Endothelial cell (in vitro differentiated cells): Measurements from ENCODE around the gene RABGGTB. TPM values are rescaled to one million over a fixed set of nuclear protein-coding genes. Genes with fewer than 3 reads are reported as not detected.
"Not testable (repeated sequence)": the region's sequence is repeated elsewhere in the genome, so short reads cannot be mapped to it uniquely, and the experiment has no call there.

ENCODE experiments used
- DNase-seq: peaks from one replicate; pipeline ENCODE4 v3.0.0; 2021; ENCODE audit warnings: low spot score
- H3K27ac Mint-ChIP-seq: one replicate; pipeline ENCODE4 v1.8.0; 2021; ENCODE audit warnings: mixed read lengths, inconsistent platforms; ENCODE audit not compliant: unreplicated experiment
- H3K27me3 Mint-ChIP-seq: one replicate; pipeline ENCODE4 v1.8.0; 2021; ENCODE audit warnings: mild to moderate bottlenecking, moderate library complexity, mixed read lengths, inconsistent platforms; ENCODE audit not compliant: unreplicated experiment
- H3K36me3 Mint-ChIP-seq: one replicate; pipeline ENCODE4 v1.8.0; 2021; ENCODE audit warnings: mild to moderate bottlenecking, low read depth, mixed read lengths, inconsistent platforms; ENCODE audit not compliant: unreplicated experiment
- H3K4me1 Mint-ChIP-seq: one replicate; pipeline ENCODE4 v1.8.0; 2021; ENCODE audit warnings: mild to moderate bottlenecking, mixed read lengths, inconsistent platforms; ENCODE audit not compliant: unreplicated experiment
- H3K4me3 Mint-ChIP-seq: one replicate; pipeline ENCODE4 v1.8.0; 2021; ENCODE audit warnings: mild to moderate bottlenecking, mixed read lengths, inconsistent platforms; ENCODE audit not compliant: unreplicated experiment
- H3K9me3 Mint-ChIP-seq: one replicate; pipeline ENCODE4 v1.8.0; 2021; ENCODE audit warnings: mixed read lengths, inconsistent platforms; ENCODE audit not compliant: unreplicated experiment
- CTCF ChIP-seq: fragments of 200-600 bp; sonication (generic); IDR thresholded peaks from one replicate; pipeline ENCODE4 v1.5.0; 2021; ENCODE audit warnings: antibody characterized with exemption; ENCODE audit not compliant: unreplicated experiment
- total RNA-seq: library from RNA; stranded (reverse); fragmentation: NEBNext Ultra II Directional; extraction: Animal tissue kit (Norgen Biotek cat#: 25700); gene quantifications from one replicate; pipeline ENCODE4 v1.2.1, GENCODE V29; 2021; ENCODE audit not compliant: unreplicated experiment

Gene RABGGTB
- total RNA-seq, 1 donor from 2014 or later, result 49.2 TPM

- Mint-ChIP-seq H3K4me3 (no peak overlapping the region), H3K27ac (no peak overlapping the region), H3K27me3 (peaks cover 1% of the 10 kb centered on the region), H3K9me3 (no peaks in the 10 kb centered on the region), H3K4me1 (no peaks in the 10 kb centered on the region), H3K36me3 (peaks cover 29% of the 10 kb centered on the region)
- no peak for TF ChIP-seq CTCF
- DNase-seq, result no peak
Measured at GRCh38 chr1:75797273-75797588, 11.2 kb downstream of the RABGGTB start.

GRCh38 chr1:75797606-75798216, 11.7 kb downstream of the RABGGTB start:
- H3K27me3 Mint-ChIP-seq, result peaks cover 1% of the 10 kb centered on the region
- H3K36me3 Mint-ChIP-seq, result peaks cover 26% of the 10 kb centered on the region
- TF ChIP-seq CTCF, result no peak
- H3K4me1 Mint-ChIP-seq, result no peaks in the 10 kb centered on the region
- H3K27ac Mint-ChIP-seq, result no peak overlapping the region
- no peak overlapping the region for H3K4me3 Mint-ChIP-seq
- H3K9me3 Mint-ChIP-seq, result no peaks in the 10 kb centered on the region
- DNase-seq, result no peak

GRCh38 chr1:75801480-75801879, 15.4 kb downstream of the RABGGTB start:
- not testable (repeated sequence) for H3K4me1 Mint-ChIP-seq

GRCh38 chr1:75808921-75809320, 22.9 kb downstream of the RABGGTB start:
- Mint-ChIP-seq H3K27me3 (no peaks in the 10 kb centered on the region), H3K27ac (no peak overlapping the region), H3K4me3 (no peak overlapping the region), H3K36me3 (no peaks in the 10 kb centered on the region), H3K9me3 (no peaks in the 10 kb centered on the region), H3K4me1 (peaks cover 6% of the 10 kb centered on the region)
- no peak for TF ChIP-seq CTCF
- DNase-seq, result no peak

More at GRCh38 chr1:75801480-75801879, 15.4 kb downstream of the RABGGTB start:
- not testable (repeated sequence) for H3K9me3 Mint-ChIP-seq, H3K27me3 Mint-ChIP-seq, H3K4me3 Mint-ChIP-seq, H3K36me3 Mint-ChIP-seq, H3K27ac Mint-ChIP-seq, DNase-seq

- not testable (repeated sequence) for H3K4me1 Mint-ChIP-seq, H3K27ac Mint-ChIP-seq, H3K27me3 Mint-ChIP-seq
Measured at GRCh38 chr1:75810113-75810512, 24.1 kb downstream of the RABGGTB start.

GRCh38 chr1:75811211-75811981, 25.3 kb downstream of the RABGGTB start:
- no peaks in the 10 kb centered on the region for H3K36me3 Mint-ChIP-seq
- DNase-seq, result no peak
- peaks cover 6% of the 10 kb centered on the region for H3K4me1 Mint-ChIP-seq

More at GRCh38 chr1:75810113-75810512, 24.1 kb downstream of the RABGGTB start:
- H3K9me3 Mint-ChIP-seq, DNase-seq, H3K36me3 Mint-ChIP-seq, H3K4me3 Mint-ChIP-seq: not testable (repeated sequence)

More at GRCh38 chr1:75811211-75811981, 25.3 kb downstream of the RABGGTB start:
- Mint-ChIP-seq H3K27ac (no peak overlapping the region), H3K27me3 (no peaks in the 10 kb centered on the region), H3K9me3 (no peaks in the 10 kb centered on the region), H3K4me3 (no peak overlapping the region)
- TF ChIP-seq CTCF, result no peak
